ENCODE measurements around the gene FAM222A.

GRCh38 chr12:109703684-109704083 is 9.9 kb upstream of the FAM222A start:
- TF ChIP-seq CTCF (IDR thresholded peaks at IDR 0.05) (no peak), POLR2AphosphoS5 (IDR thresholded peaks at IDR 0.05; ENCODE audit: low read depth, low read length) (no peak)
